Ishikawa (cell line): ENCODE measurements around the gene RTN4IP1.

Experiments
- CEBPB ChIP-seq: IDR thresholded peaks from 2 replicates; pipeline ENCODE4 v1.6.1; 2012
- CREB1 ChIP-seq: IDR thresholded peaks from 2 replicates; pipeline ENCODE4 v1.6.1; 2012; ENCODE audit warnings: low read depth
- EGR1 ChIP-seq: IDR thresholded peaks from 2 replicates; pipeline ENCODE4 v1.6.1; 2012
- EP300 ChIP-seq: IDR thresholded peaks from 2 replicates; pipeline ENCODE4 v1.6.1; 2012; ENCODE audit warnings: borderline replicate concordance
- FOXM1 ChIP-seq: IDR thresholded peaks from 2 replicates; pipeline ENCODE4 v1.6.1; 2012; ENCODE audit warnings: low read depth, borderline replicate concordance
- MAX ChIP-seq: IDR thresholded peaks from 2 replicates; pipeline ENCODE4 v1.6.1; 2012
- NFIC ChIP-seq: IDR thresholded peaks from 2 replicates; pipeline ENCODE4 v1.6.1; 2012
- RAD21 ChIP-seq: IDR thresholded peaks from 2 replicates; pipeline ENCODE4 v1.6.1; 2012; ENCODE audit warnings: low read depth
- TAF1 ChIP-seq: IDR thresholded peaks from 2 replicates; pipeline ENCODE4 v1.6.1; 2012; ENCODE audit warnings: low read depth, mild to moderate bottlenecking
- USF1 ChIP-seq: IDR thresholded peaks from 2 replicates; pipeline ENCODE4 v1.6.1; 2012
- YY1 ChIP-seq: IDR thresholded peaks from 2 replicates; pipeline ENCODE4 v1.6.1; 2012; ENCODE audit warnings: low read depth
- TF ChIP-seq, protein P1 (sequence below): IDR thresholded peaks from 2 replicates; pipeline ENCODE4 v1.6.1; 2012; ENCODE audit warnings: low read depth, mild to moderate bottlenecking

DNA sequence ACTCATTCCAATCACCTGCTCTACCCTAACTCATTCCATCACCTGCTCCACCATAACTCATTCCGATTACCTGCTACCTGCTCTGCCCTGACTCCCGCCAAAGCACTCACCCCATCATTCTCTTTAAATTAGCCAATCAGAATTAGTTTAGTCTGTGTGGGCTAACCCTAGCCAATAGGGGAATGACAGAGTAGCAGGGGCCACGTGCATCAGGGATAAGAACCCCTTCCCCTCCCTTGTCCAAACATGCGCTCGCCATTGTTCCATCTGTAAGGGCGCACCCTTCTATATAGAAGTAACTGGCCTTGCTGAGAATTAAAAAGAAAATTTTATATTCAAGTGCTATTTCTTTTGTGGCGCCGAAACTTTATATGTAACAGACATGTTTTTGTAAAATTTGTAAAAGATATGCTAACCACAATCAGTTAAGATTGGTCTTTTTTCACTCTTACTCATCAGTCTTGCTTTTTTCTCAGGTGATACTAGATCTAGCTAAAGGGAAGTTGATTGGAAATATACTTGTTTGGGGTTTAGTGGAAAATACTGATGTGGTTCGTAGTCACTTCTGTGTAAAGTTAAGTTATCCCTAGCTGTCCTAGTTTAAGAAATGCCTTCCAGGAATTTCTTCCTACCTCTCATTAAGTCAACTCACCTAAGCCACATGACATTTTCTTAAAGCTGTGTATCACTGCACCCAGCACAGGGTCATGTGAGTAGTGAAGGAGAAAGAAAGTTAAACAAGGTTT is 16.5 kb downstream of the RTN4IP1 start:
- TF ChIP-seq YY1 (no peak), MAX (no peak), EP300 (no peak), CREB1 (no peak), CEBPB (no peak), USF1 (no peak), RAD21 (no peak), FOXM1 (no peak), EGR1 (no peak), NFIC (no peak), TAF1 (no peak)
- TF ChIP-seq, protein P1, sequence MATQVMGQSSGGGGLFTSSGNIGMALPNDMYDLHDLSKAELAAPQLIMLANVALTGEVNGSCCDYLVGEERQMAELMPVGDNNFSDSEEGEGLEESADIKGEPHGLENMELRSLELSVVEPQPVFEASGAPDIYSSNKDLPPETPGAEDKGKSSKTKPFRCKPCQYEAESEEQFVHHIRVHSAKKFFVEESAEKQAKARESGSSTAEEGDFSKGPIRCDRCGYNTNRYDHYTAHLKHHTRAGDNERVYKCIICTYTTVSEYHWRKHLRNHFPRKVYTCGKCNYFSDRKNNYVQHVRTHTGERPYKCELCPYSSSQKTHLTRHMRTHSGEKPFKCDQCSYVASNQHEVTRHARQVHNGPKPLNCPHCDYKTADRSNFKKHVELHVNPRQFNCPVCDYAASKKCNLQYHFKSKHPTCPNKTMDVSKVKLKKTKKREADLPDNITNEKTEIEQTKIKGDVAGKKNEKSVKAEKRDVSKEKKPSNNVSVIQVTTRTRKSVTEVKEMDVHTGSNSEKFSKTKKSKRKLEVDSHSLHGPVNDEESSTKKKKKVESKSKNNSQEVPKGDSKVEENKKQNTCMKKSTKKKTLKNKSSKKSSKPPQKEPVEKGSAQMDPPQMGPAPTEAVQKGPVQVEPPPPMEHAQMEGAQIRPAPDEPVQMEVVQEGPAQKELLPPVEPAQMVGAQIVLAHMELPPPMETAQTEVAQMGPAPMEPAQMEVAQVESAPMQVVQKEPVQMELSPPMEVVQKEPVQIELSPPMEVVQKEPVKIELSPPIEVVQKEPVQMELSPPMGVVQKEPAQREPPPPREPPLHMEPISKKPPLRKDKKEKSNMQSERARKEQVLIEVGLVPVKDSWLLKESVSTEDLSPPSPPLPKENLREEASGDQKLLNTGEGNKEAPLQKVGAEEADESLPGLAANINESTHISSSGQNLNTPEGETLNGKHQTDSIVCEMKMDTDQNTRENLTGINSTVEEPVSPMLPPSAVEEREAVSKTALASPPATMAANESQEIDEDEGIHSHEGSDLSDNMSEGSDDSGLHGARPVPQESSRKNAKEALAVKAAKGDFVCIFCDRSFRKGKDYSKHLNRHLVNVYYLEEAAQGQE, result no peak
